NT2/D1 (cell line): ENCODE measurements around the gene C1QC.

Source experiments
- SUZ12 ChIP-seq: IDR thresholded peaks from 2 replicates; pipeline ENCODE4 v1.6.1; 2011; ENCODE audit not compliant: insufficient read length, insufficient read depth; ENCODE audit errors: extremely low read depth
- ZNF274 ChIP-seq: IDR thresholded peaks from 2 replicates; pipeline ENCODE4 v1.6.1; 2011; ENCODE audit warnings: mild to moderate bottlenecking, low read depth, low read length

DNA sequence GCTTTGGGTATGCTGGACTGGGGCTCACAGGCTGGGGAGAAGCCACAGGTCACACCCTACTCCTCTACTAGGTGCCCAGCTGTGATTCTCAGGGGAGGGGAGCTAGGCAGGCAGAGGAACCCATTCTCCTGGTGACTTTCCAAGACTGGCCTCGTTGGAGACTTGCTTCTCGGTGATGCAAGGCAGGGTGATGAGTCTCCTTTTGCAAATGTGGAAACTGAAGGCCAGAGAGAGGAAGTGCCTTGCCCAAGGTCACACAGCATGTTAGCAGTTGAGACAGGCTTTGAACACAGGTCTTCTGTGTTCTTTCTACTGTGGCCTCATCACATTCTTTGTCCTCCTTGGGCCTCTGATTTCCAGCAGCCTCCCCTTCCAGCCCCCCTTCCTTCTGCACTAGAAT, 27.5 kb upstream of the C1QC start:
- TF ChIP-seq ZNF274 = no peak
- no peak for TF ChIP-seq SUZ12
